CD14-positive monocyte (primary cell): ENCODE measurements around the gene ATXN1L. TPM values are rescaled to one million over a fixed set of nuclear protein-coding genes. Genes with fewer than 3 reads are reported as not detected.

Experiments
- DNase-seq, 3 donors: peaks; one replicate each; pipeline ENCODE4 v3.0.0-alpha.2; 2011 to 2022
- H2AFZ ChIP-seq: 2 replicates; pipeline ENCODE4 v1.6.0; 2012; ENCODE audit warnings: mild to moderate bottlenecking, low read depth, low read length, inconsistent platforms; ENCODE audit not compliant: insufficient read depth, poor library complexity, severe bottlenecking
- H3K27ac ChIP-seq, 2 donors: 1 replicate in 1 of 2; 2 replicates in 1 of 2; pipeline ENCODE4 v1.5.1; 2012 to 2013; ENCODE audit warnings: low read length in 2 of 2, control low read depth in 1 of 2, inconsistent platforms in 1 of 2, low read depth in 1 of 2, mild to moderate bottlenecking in 1 of 2
- H3K27me3 ChIP-seq, 2 donors: one replicate each; pipeline versions ENCODE4 v1.6.0 to v1.6.1; 2011 to 2013; ENCODE audit warnings: low read length in 2 of 2; ENCODE audit not compliant: control insufficient read depth in 2 of 2, insufficient read depth in 2 of 2
- H3K36me3 ChIP-seq, 2 donors: replicated peaks in 1 of 2; 1 replicate in 1 of 2; 2 replicates in 1 of 2; pipeline versions ENCODE4 v1.5.1 to v1.6.1; 2012 to 2013; ENCODE audit warnings: low read length in 2 of 2, control low read depth in 1 of 2, inconsistent platforms in 1 of 2, mild to moderate bottlenecking in 1 of 2; ENCODE audit not compliant: insufficient read depth in 2 of 2, control insufficient read depth in 1 of 2
- H3K4me1 ChIP-seq, 2 donors: 1 replicate in 1 of 2; 2 replicates in 1 of 2; pipeline versions ENCODE4 v1.5.1 to v1.6.1; 2012 to 2013; ENCODE audit warnings: low read length in 2 of 2, control low read depth in 1 of 2, inconsistent platforms in 1 of 2, mild to moderate bottlenecking in 1 of 2, moderate library complexity in 1 of 2; ENCODE audit not compliant: insufficient read depth in 2 of 2, control insufficient read depth in 1 of 2
- H3K4me2 ChIP-seq: replicated peaks from 2 replicates; pipeline ENCODE3; 2012; ENCODE audit warnings: low read length, moderate library complexity, mild to moderate bottlenecking; ENCODE audit not compliant: poor library complexity, severe bottlenecking; ENCODE audit errors: extremely low read depth
- H3K4me3 ChIP-seq, 3 experiments: fragments of 200-600 bp in 1 of 3; sonication (generic) in 1 of 3; replicated peaks in 1 of 3; 1 replicate in 2 of 3; 2 replicates in 1 of 3; pipeline ENCODE4 v1.5.1; 2011 to 2013; ENCODE audit warnings: low read length in 3 of 3, mild to moderate bottlenecking in 3 of 3, control low read depth in 2 of 3, low read depth in 2 of 3, inconsistent platforms in 1 of 3, moderate library complexity in 1 of 3
- H3K79me2 ChIP-seq: 2 replicates; pipeline ENCODE4 v1.6.0; 2012; ENCODE audit warnings: mild to moderate bottlenecking, control low read depth, inconsistent platforms, low read length, moderate library complexity; ENCODE audit not compliant: insufficient read depth
- H3K9ac ChIP-seq: 2 replicates; pipeline ENCODE4 v1.6.0; 2017; ENCODE audit warnings: low read length, mild to moderate bottlenecking; ENCODE audit not compliant: insufficient read depth, poor library complexity, severe bottlenecking
- H3K9me3 ChIP-seq, 2 donors: replicated peaks in 1 of 2; 1 replicate in 1 of 2; 2 replicates in 1 of 2; pipeline versions ENCODE4 v1.5.1 to v1.6.1; 2012 to 2013; ENCODE audit warnings: low read length in 2 of 2, control low read depth in 1 of 2; ENCODE audit not compliant: control insufficient read depth in 1 of 2, insufficient read depth in 1 of 2
- H4K20me1 ChIP-seq: 2 replicates; pipeline ENCODE4 v1.6.0; 2012; ENCODE audit warnings: mild to moderate bottlenecking, low read length, control low read depth, moderate library complexity; ENCODE audit not compliant: insufficient read depth
- H3K27ac Mint-ChIP-seq, 7 donors: one replicate each; pipeline ENCODE4 v1.8.0; 2020; ENCODE audit warnings: mild to moderate bottlenecking in 7 of 7, mixed read lengths in 7 of 7, moderate library complexity in 6 of 7, inconsistent platforms in 2 of 7
- H3K27me3 Mint-ChIP-seq, 3 donors: one replicate each; pipeline ENCODE4 v1.8.0; 2021 to 2022; ENCODE audit warnings: low read depth in 3 of 3, mild to moderate bottlenecking in 3 of 3, mixed read lengths in 3 of 3, moderate library complexity in 3 of 3, inconsistent platforms in 1 of 3
- H3K36me3 Mint-ChIP-seq, 2 donors: one replicate each; pipeline ENCODE4 v1.8.0; 2020; ENCODE audit warnings: mixed read lengths in 2 of 2, inconsistent platforms in 1 of 2, mild to moderate bottlenecking in 1 of 2
- H3K4me1 Mint-ChIP-seq: one replicate; pipeline ENCODE4 v1.8.0; 2020; ENCODE audit warnings: mild to moderate bottlenecking, mixed read lengths
- H3K4me3 Mint-ChIP-seq, 2 donors: one replicate each; pipeline ENCODE4 v1.8.0; 2020; ENCODE audit warnings: mild to moderate bottlenecking in 2 of 2, mixed read lengths in 2 of 2, moderate library complexity in 1 of 2
- H3K9me3 Mint-ChIP-seq, 7 donors: one replicate each; pipeline ENCODE4 v1.8.0; 2020 to 2022; ENCODE audit warnings: mixed read lengths in 7 of 7, mild to moderate bottlenecking in 6 of 7, moderate library complexity in 6 of 7, inconsistent platforms in 2 of 7
- CTCF ChIP-seq: fragments of 200-600 bp; IDR thresholded peaks from one replicate; pipeline ENCODE4 v1.8.0; 2022; ENCODE audit warnings: antibody characterized with exemption, mild to moderate bottlenecking
- WGBS: methylation state at CpG from one replicate; pipeline ENCODE4 v1.1.5; 2013; ENCODE audit warnings: missing lambda C conversion rate; ENCODE audit not compliant: insufficient coverage; 5-methylcytosine and 5-hydroxymethylcytosine counted together
- intact Hi-C, 2 donors: fragments of 100-400 bp; cut with micrococcal nuclease; formaldehyde crosslinking; loops; one replicate each; pipeline versions ENCODE4 v1.15.0 to v1.15.1; 2023
- polyA plus RNA-seq, 3 donors: library from polyadenylated mRNA; depleted of rRNA in 1 of 3; unstranded in 2 of 3; stranded (reverse) in 1 of 3; fragments of 300-500 nt in 2 of 3; fragments of >200 nt in 1 of 3; fragmentation: Illumina TruSeq in 2 of 3; gene quantifications; 1 replicate in 2 of 3; 2 replicates in 1 of 3; pipeline ENCODE4 v1.2.3, GENCODE V29; 2012 to 2021

ATXN1L gene
- polyA plus RNA-seq, 3 donors, result 6.7 to 27.9 (median 10.0) TPM

- Mint-ChIP-seq H3K4me3 (no peak overlapping the region), H3K36me3 (peaks cover 38 to 42% of the 10 kb centered on the region in 2 donors), H3K9me3 (no peaks in the 10 kb centered on the region), H3K4me1 (peaks cover 5% of the 10 kb centered on the region), H3K27ac (no peak overlapping the region), H3K27me3 (peaks cover 0 to 3% (median 0%) of the 10 kb centered on the region in 3 donors)
- no peaks in the 10 kb centered on the region for H3K9me3 ChIP-seq
- intact Hi-C loops, result no loop called here
- H3K4me3 ChIP-seq, result no peak overlapping the region
- no peak for DNase-seq
- H2AFZ ChIP-seq, result no peak overlapping the region
- no peaks in the 10 kb centered on the region for H3K79me2 ChIP-seq
- H3K27ac ChIP-seq, result no peak overlapping the region
- H3K9ac ChIP-seq, result no peak overlapping the region
- peaks cover 15 to 35% of the 10 kb centered on the region in 2 donors for H3K36me3 ChIP-seq
- no peak for TF ChIP-seq CTCF
- H3K4me2 ChIP-seq, result no peak overlapping the region
- WGBS, result 100% methylated on average over 3 of the region's 3 CpGs
- H3K4me1 ChIP-seq, result no peaks in the 10 kb centered on the region
- H3K27me3 ChIP-seq, result no peaks in the 10 kb centered on the region
- H4K20me1 ChIP-seq, result no peaks in the 10 kb centered on the region
Observed at GRCh38 chr16:71867939-71868338, 22.2 kb downstream of the ATXN1L start.

GRCh38 chr16:71869089-71869488 is 23.3 kb downstream of the ATXN1L start:
- intact Hi-C loops, result no loop called here
- no peaks in the 10 kb centered on the region for H3K4me1 ChIP-seq
- H3K27me3 ChIP-seq, result no peaks in the 10 kb centered on the region
- TF ChIP-seq CTCF, result no peak
- H3K79me2 ChIP-seq, result no peaks in the 10 kb centered on the region
- no peak overlapping the region for H3K27ac ChIP-seq
- DNase-seq, result no peak
- 100% methylated on average over 1 of the region's 1 CpG for WGBS
- Mint-ChIP-seq H3K27ac (no peak overlapping the region), H3K36me3 (peaks cover 32 to 39% of the 10 kb centered on the region in 2 donors), H3K9me3 (no peaks in the 10 kb centered on the region), H3K4me3 (no peak overlapping the region), H3K27me3 (peaks cover 0 to 3% (median 0%) of the 10 kb centered on the region in 3 donors), H3K4me1 (peaks cover 5% of the 10 kb centered on the region)
- no peak overlapping the region for H3K4me2 ChIP-seq
- H3K4me3 ChIP-seq, result no peak overlapping the region
- peaks cover 7 to 26% of the 10 kb centered on the region in 2 donors for H3K36me3 ChIP-seq
- H3K9me3 ChIP-seq, result no peaks in the 10 kb centered on the region
- no peak overlapping the region for H2AFZ ChIP-seq
- no peaks in the 10 kb centered on the region for H4K20me1 ChIP-seq
- H3K9ac ChIP-seq, result no peak overlapping the region
